Natural killer cell (primary cell): Measurements from ENCODE around the gene CCDC13. TPM values are rescaled to one million over a fixed set of nuclear protein-coding genes. Genes with fewer than 3 reads are reported as not detected.

ENCODE experiments used
- ATAC-seq, 3 donors: fragments of 150-1000 bp in 2 of 3; fragments of 200-7000 bp in 1 of 3; cut with Tn5 transposase; 1 replicate in 1 of 3; 2 replicates in 2 of 3; pipeline ENCODE4 v1.10.0; 2021; ENCODE audit warnings: mild to moderate bottlenecking in 2 of 3, moderate library complexity in 2 of 3
- DNase-seq, 2 donors: peaks; one replicate each; pipeline versions ENCODE4 v3.0.0 to v3.0.0-alpha.2; 2013 to 2021; ENCODE audit warnings: mixed read lengths in 1 of 2
- H3K27ac ChIP-seq: one replicate; pipeline ENCODE4 v1.5.1; 2013; ENCODE audit warnings: mild to moderate bottlenecking, low read length
- H3K27me3 ChIP-seq: one replicate; pipeline ENCODE4 v1.6.1; 2013; ENCODE audit warnings: low read length; ENCODE audit not compliant: control insufficient read depth, insufficient read depth
- H3K36me3 ChIP-seq: one replicate; pipeline ENCODE4 v1.6.1; 2013; ENCODE audit warnings: low read length; ENCODE audit not compliant: control insufficient read depth, insufficient read depth
- H3K4me1 ChIP-seq: one replicate; pipeline ENCODE4 v1.6.1; 2013; ENCODE audit warnings: low read length; ENCODE audit not compliant: control insufficient read depth, insufficient read depth
- H3K4me3 ChIP-seq: one replicate; pipeline ENCODE4 v1.5.1; 2013; ENCODE audit warnings: low read length
- H3K9me3 ChIP-seq: one replicate; pipeline ENCODE4 v1.6.1; 2013; ENCODE audit warnings: low read length; ENCODE audit not compliant: control insufficient read depth, insufficient read depth
- H3K27ac Mint-ChIP-seq, 2 donors: one replicate each; pipeline ENCODE4 v1.8.0; 2022; ENCODE audit warnings: mild to moderate bottlenecking in 2 of 2, mixed read lengths in 2 of 2, moderate library complexity in 1 of 2
- H3K27me3 Mint-ChIP-seq, 2 donors: one replicate each; pipeline ENCODE4 v1.8.0; 2022; ENCODE audit warnings: low read depth in 2 of 2, mixed read lengths in 2 of 2
- H3K36me3 Mint-ChIP-seq: one replicate; pipeline ENCODE4 v1.8.0; 2022; ENCODE audit warnings: mixed read lengths
- H3K4me1 Mint-ChIP-seq, 2 donors: one replicate each; pipeline ENCODE4 v1.8.0; 2022; ENCODE audit warnings: mixed read lengths in 2 of 2
- H3K4me3 Mint-ChIP-seq: one replicate; pipeline ENCODE4 v1.8.0; 2022; ENCODE audit warnings: mild to moderate bottlenecking, moderate library complexity, mixed read lengths
- H3K9me3 Mint-ChIP-seq, 2 donors: one replicate each; pipeline ENCODE4 v1.8.0; 2022; ENCODE audit warnings: mixed read lengths in 2 of 2
- CTCF ChIP-seq: fragments of 200-600 bp; IDR thresholded peaks from one replicate; pipeline ENCODE4 v1.8.0; 2022; ENCODE audit warnings: antibody characterized with exemption
- WGBS: methylation state at CpG from one replicate; pipeline ENCODE4 v1.1.7; 2013; ENCODE audit warnings: missing lambda C conversion rate; ENCODE audit not compliant: insufficient coverage; 5-methylcytosine and 5-hydroxymethylcytosine counted together
- intact Hi-C: fragments of 100-400 bp; cut with micrococcal nuclease; formaldehyde crosslinking; loops from one replicate; pipeline ENCODE4 v1.14.2; 2022
- total RNA-seq, 4 donors: library from RNA; stranded (reverse); fragments of 120-200 nt in 1 of 4; gene quantifications; one replicate each; pipeline versions ENCODE4 v1.2.3 to v1.2.4, GENCODE V29; 2013 to 2022

The CCDC13 gene
- total RNA-seq, 3 donors from 2014 or later (not counting 1 experiment from before 2014, with no cell fraction given) = 0.35 to 0.88 (median 0.47) TPM

GRCh38 chr3:42728056-42728455, 45.0 kb downstream of the CCDC13 start:
- H3K4me3 Mint-ChIP-seq = no peak overlapping the region
- no peaks in the 10 kb centered on the region for H3K27me3 ChIP-seq
- intact Hi-C loops = no loop called here
- peaks cover 17 to 19% of the 10 kb centered on the region in 2 donors for H3K27me3 Mint-ChIP-seq
- no peaks in the 10 kb centered on the region for H3K36me3 Mint-ChIP-seq
- no peaks in the 10 kb centered on the region for H3K9me3 ChIP-seq
- H3K27ac ChIP-seq = no peak overlapping the region
- TF ChIP-seq CTCF = no peak
- H3K27ac Mint-ChIP-seq = no peak overlapping the region
- no peaks in the 10 kb centered on the region for H3K9me3 Mint-ChIP-seq
- no peak overlapping the region for H3K4me3 ChIP-seq
- ATAC-seq = no peak
- H3K4me1 ChIP-seq = no peaks in the 10 kb centered on the region
- H3K4me1 Mint-ChIP-seq = no peaks in the 10 kb centered on the region
- H3K36me3 ChIP-seq = no peaks in the 10 kb centered on the region
- DNase-seq = no peak
- WGBS = 71% methylated on average over 3 of the region's 3 CpGs

- Mint-ChIP-seq H3K4me1 (no peaks in the 10 kb centered on the region), H3K27ac (no peak overlapping the region), H3K36me3 (no peaks in the 10 kb centered on the region), H3K4me3 (no peak overlapping the region), H3K9me3 (no peaks in the 10 kb centered on the region), H3K27me3 (peaks cover 19 to 28% of the 10 kb centered on the region in 2 donors)
- no peak overlapping the region for H3K4me3 ChIP-seq
- no peak overlapping the region for H3K27ac ChIP-seq
- H3K36me3 ChIP-seq = no peaks in the 10 kb centered on the region
- no peaks in the 10 kb centered on the region for H3K9me3 ChIP-seq
- no peaks in the 10 kb centered on the region for H3K27me3 ChIP-seq
- no peak for DNase-seq
- no peak for TF ChIP-seq CTCF
- ATAC-seq = no peak
- intact Hi-C loops = no loop called here
- 97% methylated on average over 2 of the region's 2 CpGs for WGBS
- no peaks in the 10 kb centered on the region for H3K4me1 ChIP-seq
Measured at GRCh38 chr3:42725454-42725853, 47.6 kb downstream of the CCDC13 start.

GRCh38 chr3:42723219-42723618, 49.8 kb downstream of the CCDC13 start:
- Histone ChIP-seq H3K4me1 (no peaks in the 10 kb centered on the region), H3K27ac (no peak overlapping the region), H3K27me3 (no peaks in the 10 kb centered on the region), H3K36me3 (no peaks in the 10 kb centered on the region), H3K4me3 (no peak overlapping the region), H3K9me3 (no peaks in the 10 kb centered on the region)
- no peaks in the 10 kb centered on the region for H3K36me3 Mint-ChIP-seq
- H3K27me3 Mint-ChIP-seq = peaks cover 25 to 35% of the 10 kb centered on the region in 2 donors
- WGBS = no CpG with 5 or more reads among the region's 2 CpGs
- ATAC-seq (no peak), DNase-seq (no peak)
- no peak overlapping the region for H3K27ac Mint-ChIP-seq
- no peak for TF ChIP-seq CTCF
- H3K4me1 Mint-ChIP-seq = no peaks in the 10 kb centered on the region
- H3K9me3 Mint-ChIP-seq = no peaks in the 10 kb centered on the region
- no peak overlapping the region for H3K4me3 Mint-ChIP-seq
- intact Hi-C loops = no loop called here

Other genes starting within 250 kb of the CCDC13 start
- 10 to 100 TPM; 51.3 to 60.4 (median 55.9) TPM for gene SEC22C, start 191.3 kb downstream of the CCDC13 start, total RNA-seq
- gene SS18L2, start 182.4 kb downstream of the CCDC13 start, total RNA-seq = 10 to 100 TPM; 33.5 to 47.6 (median 33.9) TPM
- gene NKTR, start 172.6 kb downstream of the CCDC13 start, total RNA-seq = 100 to 1,000 TPM; 212 to 252 (median 217) TPM
- 1 to 10 TPM; 2.1 to 3.0 (median 3.0) TPM for gene ZBTB47, start 119.6 kb downstream of the CCDC13 start, total RNA-seq
- not detected for gene KLHL40, start 87.7 kb downstream of the CCDC13 start, total RNA-seq
- not detected for gene HHATL, start 70.5 kb downstream of the CCDC13 start, total RNA-seq
- 10 to 100 TPM; 24.5 to 28.5 (median 28.2) TPM for gene HIGD1A, start 31.2 kb upstream of the CCDC13 start, total RNA-seq
- gene ACKR2, start 36.2 kb upstream of the CCDC13 start, total RNA-seq = under 1 TPM; 0.56 to 0.95 (median 0.72) TPM
- not detected for gene CYP8B1, start 102.6 kb upstream of the CCDC13 start, total RNA-seq
- gene ZNF662, start 132.9 kb upstream of the CCDC13 start, total RNA-seq = 1 to 10 TPM; 1.2 to 2.7 (median 1.7) TPM
- under 1 TPM in 2 of 3 donors, not detected in 1; 0.12 to 0.34 TPM for gene GASK1A, start 206.1 kb upstream of the CCDC13 start, total RNA-seq